Femur (tissue), 1 donor: ENCODE results near the gene TAP2.
"Not testable (repeated sequence)": the region's sequence is repeated elsewhere in the genome, so short reads cannot be mapped to it uniquely, and the experiment has no call there.

Experiments
- DNase-seq: peaks from one replicate; pipeline ENCODE4 v3.0.0-alpha.2; 2017

The TAP2 gene

GRCh38 chr6:32832535-32832934 is 6.0 kb downstream of the TAP2 start:
- DNase-seq, result no peak

- no peak for DNase-seq
Measured at GRCh38 chr6:32830936-32831335, 7.6 kb downstream of the TAP2 start.

- no peak for DNase-seq
Measured at GRCh38 chr6:32830017-32830416, 8.5 kb downstream of the TAP2 start.

- no peak for DNase-seq
Measured at GRCh38 chr6:32829495-32829894, 9.0 kb downstream of the TAP2 start.

DNA sequence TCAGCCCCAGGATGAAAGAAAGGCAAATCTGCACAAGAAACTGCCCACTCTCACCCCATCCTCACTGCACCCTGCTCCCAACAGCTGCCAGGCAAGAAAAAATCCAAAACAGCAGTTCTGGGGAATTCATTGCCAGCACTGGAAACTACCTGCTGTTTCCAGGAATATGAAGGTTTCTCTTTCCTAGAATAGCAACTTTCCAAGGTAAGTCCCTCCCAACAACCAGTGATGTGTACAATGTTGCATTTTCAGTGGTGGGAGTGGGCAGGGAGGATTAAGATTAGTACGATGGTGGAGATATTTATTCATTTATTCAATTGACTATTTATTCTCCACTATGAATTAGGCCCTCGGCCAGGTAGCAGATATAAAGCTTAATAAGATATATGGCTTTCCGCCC is 11.5 kb downstream of the TAP2 start:
- no peak for DNase-seq

DNA sequence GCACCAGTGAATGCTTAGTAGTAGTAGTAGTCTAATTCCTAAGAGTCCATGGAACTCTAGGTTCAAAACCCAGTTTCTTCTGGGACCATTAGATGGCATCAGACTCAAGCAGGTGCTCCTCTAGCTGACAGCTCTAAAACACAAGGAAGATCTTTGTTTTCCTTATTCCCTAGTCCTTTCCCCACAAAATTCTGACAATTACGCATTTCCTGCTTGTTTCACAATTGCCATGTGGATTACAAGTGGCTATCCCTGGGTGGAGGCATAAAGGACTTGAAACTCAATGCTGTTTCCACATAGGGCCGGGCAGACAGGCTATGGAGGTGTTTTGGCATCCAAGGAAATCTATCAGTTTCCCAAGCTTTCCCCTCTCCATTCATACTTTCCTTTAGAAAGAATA is 12.6 kb downstream of the TAP2 start:
- no peak for DNase-seq

GRCh38 chr6:32819729-32820128 is 18.8 kb downstream of the TAP2 start:
- no peak for DNase-seq

GRCh38 chr6:32818867-32819266 is 19.7 kb downstream of the TAP2 start:
- no peak for DNase-seq

- no peak for DNase-seq
Measured at GRCh38 chr6:32816746-32817204, 21.8 kb downstream of the TAP2 start, which contains the start of gene HLA-DOB. HLA-DOB (minus strand) TSS chr6:32817002; CDS start chr6:32816951, 51 bp downstream.

DNA sequence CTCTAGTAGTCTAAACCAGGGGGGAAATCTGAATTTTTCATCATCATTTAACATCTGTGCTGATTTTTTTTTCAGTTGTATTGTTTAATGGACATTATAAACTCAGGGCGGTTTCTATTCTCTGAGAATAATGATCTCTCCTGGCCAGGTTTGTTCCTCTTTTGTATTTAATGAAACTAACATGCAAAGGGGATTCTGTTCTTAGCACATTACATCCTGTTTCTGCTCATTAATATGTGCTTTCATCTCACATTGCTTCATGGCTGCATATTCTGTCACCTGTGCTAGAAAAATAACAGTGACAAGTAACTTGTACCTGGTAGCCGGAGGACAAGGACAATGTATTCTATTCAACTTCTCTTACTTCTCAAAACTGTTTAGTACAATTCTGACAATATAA is 22.5 kb downstream of the TAP2 start:
- no peak for DNase-seq

- no peak for DNase-seq
Measured at GRCh38 chr6:32815115-32815514, 23.4 kb downstream of the TAP2 start.

DNA sequence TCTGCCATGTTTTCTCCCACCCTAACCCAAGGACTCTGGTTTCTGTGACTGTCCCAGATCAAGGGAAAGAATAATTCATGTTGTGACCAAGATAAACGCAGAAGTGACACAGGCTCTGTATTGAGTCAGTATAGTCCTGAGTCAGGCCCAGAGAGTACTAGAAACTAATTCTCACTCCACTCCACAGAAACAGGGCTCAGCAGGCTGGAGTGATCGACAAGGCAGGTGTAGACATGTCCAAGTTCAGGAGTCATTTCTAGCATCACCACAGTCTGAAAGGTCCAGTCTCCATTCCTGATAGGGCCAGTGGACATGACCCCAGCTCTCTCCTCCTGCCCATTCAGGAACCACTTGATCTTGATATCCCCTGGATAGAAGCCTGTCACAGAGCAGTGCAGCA is 24.4 kb downstream of the TAP2 start:
- DNase-seq, result no peak

DNA sequence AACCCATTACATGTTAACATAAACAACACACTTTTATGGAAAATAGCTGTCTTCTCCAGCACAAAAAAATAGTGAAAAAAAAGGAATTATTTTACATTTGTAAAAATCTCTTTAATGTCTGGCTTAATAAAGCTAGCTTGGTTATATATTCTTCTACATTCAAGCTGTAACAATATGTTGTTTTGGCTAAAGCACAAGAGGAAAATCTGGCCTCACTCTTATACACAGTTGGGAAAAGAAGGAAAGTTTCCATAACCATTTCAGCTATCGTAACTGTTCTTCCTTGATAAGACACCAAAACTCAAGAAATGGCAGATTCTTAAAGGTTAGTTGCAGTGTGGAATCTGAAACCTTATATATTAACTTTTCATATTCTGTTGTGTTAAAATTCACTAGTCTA is 29.4 kb downstream of the TAP2 start:
- no peak for DNase-seq

GRCh38 chr6:32807020-32807580 is 31.4 kb downstream of the TAP2 start:
- no peak for DNase-seq

GRCh38 chr6:32805404-32805803 is 33.1 kb downstream of the TAP2 start:
- not testable (repeated sequence) for DNase-seq

DNA sequence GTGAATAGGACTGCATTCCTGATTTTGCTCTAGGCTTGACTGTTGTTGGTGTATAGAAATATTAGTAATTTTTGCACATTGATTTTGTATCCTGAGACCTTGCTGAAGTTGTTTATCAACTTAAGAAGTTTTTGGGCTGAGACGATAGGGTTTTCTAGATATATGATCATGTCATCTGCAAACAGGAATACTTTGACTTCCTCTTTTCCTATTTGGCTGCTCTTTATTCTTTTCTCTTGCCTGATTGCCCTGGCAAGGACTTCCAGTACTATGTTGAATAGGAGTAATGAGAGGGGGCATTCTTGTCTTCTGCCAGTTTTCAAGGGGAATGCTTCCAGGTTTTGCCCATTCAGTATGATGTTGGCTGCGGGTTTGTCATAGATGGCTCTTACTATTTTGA is 35.1 kb downstream of the TAP2 start:
- no peak for DNase-seq

DNA sequence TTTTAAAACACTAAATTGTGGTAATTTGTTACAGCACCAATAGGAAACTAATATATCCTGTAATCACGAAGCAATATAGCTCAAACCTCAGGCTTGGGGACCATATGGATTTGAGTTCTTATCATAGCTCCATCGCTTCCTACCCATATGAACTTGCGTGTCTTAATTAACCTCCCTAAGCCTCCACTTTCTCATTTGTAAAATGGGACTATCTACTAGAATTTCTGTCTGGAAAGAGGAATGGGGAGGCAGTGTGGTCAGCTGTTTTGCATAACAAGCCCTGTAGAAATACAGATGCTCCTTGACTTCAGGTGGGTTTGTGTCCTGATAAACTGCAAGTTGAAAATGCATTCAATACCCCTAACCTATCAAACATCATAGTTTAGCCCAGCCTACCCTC is 38.8 kb downstream of the TAP2 start:
- DNase-seq, result no peak

DNA sequence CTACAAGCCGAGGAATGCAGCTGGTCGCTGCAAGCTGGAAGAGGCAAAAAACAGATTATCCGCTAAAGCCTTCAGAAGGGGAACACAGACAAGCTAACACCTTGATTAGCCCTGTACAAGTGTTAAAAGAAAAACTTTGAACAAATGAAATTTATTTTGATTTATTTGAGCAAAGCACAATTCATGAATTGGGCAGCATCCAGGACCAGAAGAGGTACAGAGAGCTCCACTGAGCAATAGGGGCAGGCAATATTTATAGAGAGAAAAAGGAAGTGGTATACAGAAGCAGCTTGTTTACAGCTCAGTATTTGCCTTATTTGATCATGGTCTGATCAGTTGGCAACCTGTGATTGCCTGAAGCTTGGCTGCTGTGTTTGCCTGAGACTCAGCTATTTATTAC is 39.4 kb downstream of the TAP2 start:
- no peak for DNase-seq

DNA sequence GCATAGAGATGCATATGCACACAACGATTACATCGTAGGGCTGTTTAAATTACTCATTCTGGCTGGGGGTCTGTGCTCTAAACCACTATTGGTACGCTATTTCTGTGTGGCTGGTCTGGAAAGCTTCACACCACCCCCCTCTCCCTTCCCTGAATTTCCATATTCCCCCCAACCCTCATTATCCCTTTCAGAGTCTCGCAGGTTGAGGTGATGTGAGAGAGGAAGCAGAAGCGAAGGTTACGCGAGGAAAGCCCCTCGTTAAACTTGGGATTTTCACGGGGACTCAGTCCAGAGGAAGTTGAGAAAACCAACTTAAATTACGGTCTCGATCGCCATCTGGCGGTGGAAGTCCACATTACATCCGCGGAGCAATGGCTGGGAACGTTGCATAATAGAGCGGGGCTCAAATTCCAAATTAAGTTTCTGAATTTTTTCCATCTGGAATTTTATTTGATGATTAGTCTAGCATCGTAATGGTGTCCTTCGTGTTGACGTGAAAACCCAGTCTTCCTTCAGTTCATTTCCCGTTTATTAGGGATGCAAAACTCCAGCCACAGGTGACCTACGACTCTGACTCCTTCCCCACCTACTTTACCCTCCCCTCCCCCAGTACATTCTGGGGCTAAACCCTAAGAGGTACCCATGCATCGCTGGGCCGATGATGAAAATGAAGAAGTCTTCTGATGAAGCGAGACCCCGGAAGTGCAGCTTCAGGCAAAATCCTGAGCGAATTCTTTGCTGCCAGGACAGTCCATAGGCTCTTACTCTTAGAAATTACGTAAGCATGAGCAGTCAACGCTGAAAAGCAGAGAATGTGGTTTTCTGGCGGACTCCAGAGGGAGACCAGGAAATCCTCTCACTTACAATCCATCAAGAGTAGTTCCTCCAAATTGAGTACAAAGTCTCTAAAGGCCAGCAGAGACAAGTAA is 41.4 kb downstream of the TAP2 start:
- DNase-seq, result peak; percentile 80

GRCh38 chr6:32794510-32794909 is 44.0 kb downstream of the TAP2 start:
- no peak for DNase-seq

- no peak for DNase-seq
Measured at GRCh38 chr6:32792901-32793435, 45.6 kb downstream of the TAP2 start.

DNA sequence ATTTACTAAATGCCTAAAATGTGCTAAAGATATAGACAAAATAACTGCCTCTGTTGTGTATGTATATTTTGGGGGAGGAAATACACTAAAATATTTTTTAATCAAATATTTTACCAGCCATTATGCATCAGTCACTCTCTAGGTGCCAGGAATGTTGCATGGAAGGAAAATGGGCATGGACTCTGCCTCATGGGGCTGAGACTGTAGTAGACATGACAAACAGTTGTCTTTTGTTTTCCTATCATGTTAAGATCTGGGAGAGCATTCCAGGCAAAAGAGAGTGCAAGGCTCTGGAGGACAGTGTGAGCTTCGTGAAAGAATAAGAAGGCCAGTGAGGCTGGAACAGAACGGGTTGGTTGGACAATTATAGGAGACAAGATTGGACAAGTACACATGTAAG is 48.2 kb downstream of the TAP2 start:
- no peak for DNase-seq
